Measurements from ENCODE around the gene ZNF474. TPM values are rescaled to one million over a fixed set of nuclear protein-coding genes. Genes with fewer than 3 reads are reported as not detected.

ZNF474 gene
- total RNA-seq, 2 donors from 2014 or later, result 0.20 TPM; not detected in 1

DNA sequence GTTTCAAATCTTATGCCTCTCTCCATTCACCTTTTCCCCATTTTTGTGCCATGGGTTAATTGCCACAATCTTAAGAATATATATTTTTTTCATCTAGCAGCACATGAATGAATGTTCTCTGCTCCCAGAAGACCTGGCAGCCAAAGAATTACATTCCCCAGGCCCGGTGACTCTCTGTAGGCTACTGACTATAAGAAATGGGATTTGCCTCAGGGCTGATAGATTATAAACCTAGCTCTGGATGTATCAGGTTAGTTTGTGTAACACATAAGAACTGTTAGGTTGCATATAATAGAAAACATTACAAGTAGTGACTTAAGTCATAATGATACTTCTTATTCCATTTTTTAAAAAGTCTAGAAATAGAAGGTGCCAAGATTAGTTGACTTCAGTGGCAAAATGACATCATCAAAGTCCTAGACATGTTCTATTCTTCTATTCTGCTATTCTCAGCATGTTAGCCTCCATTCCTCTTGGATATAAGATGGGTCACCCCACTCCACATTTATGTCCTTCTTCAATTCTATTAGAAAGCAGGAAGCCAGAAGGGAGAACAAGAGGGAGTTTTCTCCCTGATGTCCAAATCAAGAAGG is 10.9 kb upstream of the ZNF474 start:
- H3K4me1 ChIP-seq, result no peaks in the 10 kb centered on the region
- intact Hi-C loops (cut with DNase I), result no loop called here

DNA sequence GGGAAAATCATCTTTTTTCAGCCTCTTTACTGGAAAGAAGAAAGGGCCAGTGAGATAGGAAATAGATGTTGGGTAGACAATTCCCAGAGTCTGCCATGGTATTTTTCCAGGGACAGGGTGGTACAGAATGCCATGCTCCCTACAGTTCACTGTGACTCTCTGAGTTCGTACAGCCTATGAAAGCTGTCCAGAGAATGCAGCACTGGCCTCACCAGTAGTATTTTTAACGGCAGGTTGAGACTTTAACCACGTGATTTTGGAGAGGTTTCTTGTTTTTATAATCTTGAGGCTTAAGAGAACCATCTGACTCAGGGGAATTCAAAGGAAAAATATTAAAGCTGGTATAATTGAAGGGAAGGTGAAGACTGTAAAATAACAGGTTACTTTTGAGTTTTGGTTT is 10.1 kb upstream of the ZNF474 start:
- no peaks in the 10 kb centered on the region for H3K4me1 ChIP-seq
- H3K4me3 ChIP-seq, result no peak overlapping the region
- DNase-seq, result no peak
- intact Hi-C loops (cut with DNase I), result no loop called here
- no peak overlapping the region for H3K27ac ChIP-seq
- no peaks in the 10 kb centered on the region for H3K9me3 ChIP-seq
- H3K36me3 ChIP-seq, result no peaks in the 10 kb centered on the region
- no peaks in the 10 kb centered on the region for H3K27me3 ChIP-seq
- TF ChIP-seq, protein P1, sequence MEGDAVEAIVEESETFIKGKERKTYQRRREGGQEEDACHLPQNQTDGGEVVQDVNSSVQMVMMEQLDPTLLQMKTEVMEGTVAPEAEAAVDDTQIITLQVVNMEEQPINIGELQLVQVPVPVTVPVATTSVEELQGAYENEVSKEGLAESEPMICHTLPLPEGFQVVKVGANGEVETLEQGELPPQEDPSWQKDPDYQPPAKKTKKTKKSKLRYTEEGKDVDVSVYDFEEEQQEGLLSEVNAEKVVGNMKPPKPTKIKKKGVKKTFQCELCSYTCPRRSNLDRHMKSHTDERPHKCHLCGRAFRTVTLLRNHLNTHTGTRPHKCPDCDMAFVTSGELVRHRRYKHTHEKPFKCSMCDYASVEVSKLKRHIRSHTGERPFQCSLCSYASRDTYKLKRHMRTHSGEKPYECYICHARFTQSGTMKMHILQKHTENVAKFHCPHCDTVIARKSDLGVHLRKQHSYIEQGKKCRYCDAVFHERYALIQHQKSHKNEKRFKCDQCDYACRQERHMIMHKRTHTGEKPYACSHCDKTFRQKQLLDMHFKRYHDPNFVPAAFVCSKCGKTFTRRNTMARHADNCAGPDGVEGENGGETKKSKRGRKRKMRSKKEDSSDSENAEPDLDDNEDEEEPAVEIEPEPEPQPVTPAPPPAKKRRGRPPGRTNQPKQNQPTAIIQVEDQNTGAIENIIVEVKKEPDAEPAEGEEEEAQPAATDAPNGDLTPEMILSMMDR (IDR thresholded peaks at IDR 0.05), result no peak
- H3K9ac ChIP-seq (ENCODE audit: low read depth in 2 of 2, low read length in 2 of 2), result no peak overlapping the region

More for the DNA sequence above, 10.9 kb upstream of the ZNF474 start:
- Histone ChIP-seq H3K9me3 (no peaks in the 10 kb centered on the region), H3K9ac (ENCODE audit: low read depth in 2 of 2, low read length in 2 of 2) (no peak overlapping the region), H3K36me3 (no peaks in the 10 kb centered on the region), H3K27me3 (no peaks in the 10 kb centered on the region), H3K27ac (no peak overlapping the region), H3K4me3 (no peak overlapping the region)
- DNase-seq, result no peak
- TF ChIP-seq, protein P1 (IDR thresholded peaks at IDR 0.05), result no peak

DNA sequence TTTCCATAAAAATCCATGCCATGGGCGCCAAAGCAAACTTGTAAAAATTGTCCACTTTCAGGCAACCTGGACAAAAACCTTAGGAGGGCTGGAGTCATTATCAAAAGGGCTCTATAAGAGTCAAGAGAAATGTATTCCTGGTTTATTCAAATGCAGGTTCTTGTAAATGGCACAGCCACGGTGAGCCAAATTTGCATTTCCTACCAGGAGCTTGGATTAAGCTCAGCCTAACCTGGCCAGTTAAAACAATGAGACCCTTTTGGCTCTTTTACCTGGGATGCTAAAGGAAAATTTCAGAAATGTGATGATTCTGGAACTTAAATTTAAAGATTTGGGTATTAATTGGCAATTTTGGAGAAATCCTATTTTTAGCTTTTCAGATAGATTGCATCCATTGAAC is 8.9 kb upstream of the ZNF474 start:
- Histone ChIP-seq H3K36me3 (no peaks in the 10 kb centered on the region), H3K27me3 (no peaks in the 10 kb centered on the region), H3K9ac (ENCODE audit: low read depth in 2 of 2, low read length in 2 of 2) (no peak overlapping the region), H3K27ac (no peak overlapping the region), H3K4me3 (no peak overlapping the region), H3K9me3 (no peaks in the 10 kb centered on the region), H3K4me1 (no peaks in the 10 kb centered on the region)
- no peak for DNase-seq
- intact Hi-C loops (cut with DNase I), result no loop called here
- TF ChIP-seq, protein P1 (IDR thresholded peaks at IDR 0.05), result no peak

DNA sequence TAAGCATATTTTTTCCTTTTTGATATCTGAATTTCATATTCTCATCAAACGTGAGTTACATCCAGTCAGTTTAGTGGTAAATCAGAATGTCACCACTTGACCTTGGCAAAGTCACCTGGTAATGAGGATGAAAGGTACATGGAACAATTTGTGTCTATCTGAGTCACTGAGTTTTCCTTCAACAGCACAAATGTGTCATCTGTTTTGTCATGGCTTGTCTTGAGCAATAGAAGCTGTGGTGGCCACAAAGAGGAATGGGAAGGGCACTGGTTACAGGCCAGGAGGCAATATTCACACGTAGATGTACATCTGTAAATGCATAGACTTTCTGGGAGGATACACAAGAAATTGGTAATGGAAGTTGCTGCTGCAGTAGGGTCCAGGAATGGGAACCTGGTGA is 8.4 kb upstream of the ZNF474 start:
- H3K27me3 ChIP-seq, result no peaks in the 10 kb centered on the region
- intact Hi-C loops (cut with DNase I), result no loop called here
- no peaks in the 10 kb centered on the region for H3K36me3 ChIP-seq
- no peak overlapping the region for H3K27ac ChIP-seq
- H3K4me3 ChIP-seq, result no peak overlapping the region
- no peaks in the 10 kb centered on the region for H3K9me3 ChIP-seq
- H3K4me1 ChIP-seq, result no peaks in the 10 kb centered on the region
- H3K9ac ChIP-seq (ENCODE audit: low read depth in 2 of 2, low read length in 2 of 2), result no peak overlapping the region
- DNase-seq, result no peak
- TF ChIP-seq, protein P1 (IDR thresholded peaks at IDR 0.05), result no peak

DNA sequence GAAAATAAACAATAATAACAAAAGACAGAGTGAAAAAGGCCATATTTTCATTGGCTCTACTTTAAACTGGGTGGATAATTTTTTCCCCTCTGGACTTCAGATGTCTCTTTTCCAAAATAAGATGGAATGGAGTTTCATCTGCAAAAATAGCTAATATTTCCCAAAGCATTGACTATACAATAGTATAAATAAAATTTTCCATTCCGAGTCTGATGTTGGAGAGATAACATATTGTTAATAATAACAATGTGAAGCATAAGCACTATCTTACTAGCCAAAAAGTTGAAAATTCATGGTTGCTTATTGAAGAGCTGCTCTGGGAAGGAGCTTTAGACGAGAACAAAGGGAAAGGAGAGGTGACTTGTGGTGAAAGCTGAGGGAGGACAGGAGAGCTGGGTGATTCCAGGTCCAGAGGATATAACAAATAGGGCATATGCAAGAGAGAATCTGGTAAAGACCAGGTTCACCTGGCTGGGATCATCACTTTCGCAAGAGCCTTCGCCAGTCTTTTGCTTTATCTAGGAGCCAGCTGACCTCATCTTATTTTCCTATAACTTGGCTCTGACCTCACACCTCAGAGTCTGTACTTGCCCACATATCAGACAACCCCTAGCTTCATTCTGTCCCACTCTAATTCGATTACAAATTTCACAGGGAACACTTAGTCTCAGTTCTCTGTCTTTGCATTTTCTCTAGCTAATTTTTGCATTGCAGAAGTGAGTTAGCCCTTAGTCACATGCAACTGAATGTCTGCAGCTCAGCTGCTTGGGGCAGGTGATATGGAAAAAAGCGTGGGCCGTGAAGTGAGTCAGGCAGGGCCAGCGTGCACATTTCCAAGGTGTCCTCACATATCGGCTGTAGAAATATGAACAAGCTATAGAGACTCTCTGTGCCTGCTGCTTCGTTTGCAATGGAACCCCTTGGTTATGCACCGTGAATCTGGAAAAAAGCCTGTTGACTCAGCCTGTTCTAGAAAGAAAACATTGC is 7.6 kb upstream of the ZNF474 start:
- DNase-seq, result no peak
- Histone ChIP-seq H3K9me3 (no peaks in the 10 kb centered on the region), H3K9ac (ENCODE audit: low read depth in 2 of 2, low read length in 2 of 2) (no peak overlapping the region), H3K36me3 (no peaks in the 10 kb centered on the region), H3K27me3 (no peaks in the 10 kb centered on the region), H3K27ac (no peak overlapping the region), H3K4me1 (no peaks in the 10 kb centered on the region), H3K4me3 (no peak overlapping the region)
- TF ChIP-seq, protein P1 (IDR thresholded peaks at IDR 0.05), result no peak
- intact Hi-C loops (cut with DNase I), result no loop called here

All from colonic mucosa (tissue), 4 donors.